HAP-1 (cell line): ENCODE measurements around the gene OLFM2.

Source experiments
- DNase-seq, 2 experiments: peaks; one replicate each; pipeline ENCODE4 v3.0.0-alpha.2; 2016 to 2020; ENCODE audit warnings: low spot score in 2 of 2
- H3K27me3 ChIP-seq: fragments of 250-450 bp; sonication (Bioruptor Pico); 2 replicates; pipeline ENCODE4 v1.5.1; 2020; ENCODE audit warnings: low read depth, mild to moderate bottlenecking, moderate library complexity
- H3K36me3 ChIP-seq: fragments of 250-450 bp; sonication (Bioruptor Pico); replicated peaks from 2 replicates; pipeline ENCODE4 v1.5.1; 2020; ENCODE audit warnings: mild to moderate bottlenecking
- H3K4me1 ChIP-seq: fragments of 250-450 bp; sonication (Bioruptor Pico); 2 replicates; pipeline ENCODE4 v1.5.1; 2020; ENCODE audit warnings: mild to moderate bottlenecking
- H3K4me3 ChIP-seq: fragments of 250-450 bp; sonication (Bioruptor Pico); 2 replicates; pipeline ENCODE4 v1.5.1; 2020; ENCODE audit warnings: mild to moderate bottlenecking, moderate library complexity
- H3K9me3 ChIP-seq: fragments of 250-450 bp; sonication (Bioruptor Pico); 2 replicates; pipeline ENCODE4 v1.5.1; 2020; ENCODE audit warnings: mild to moderate bottlenecking, moderate library complexity
- in situ Hi-C: fragments of 300-500 bp; cut with MboI; formaldehyde crosslinking; loops from 3 replicates; pipeline ENCODE4 v1.14.3; 2020; ENCODE audit warnings: low sequenced_read_pairs, inconsistent platforms, mixed read lengths

OLFM2 gene

GRCh38 chr19:9911524-9912185 is 24.7 kb downstream of the OLFM2 start:
- in situ Hi-C loops, result no loop called here
- Histone ChIP-seq H3K9me3 (no peaks in the 10 kb centered on the region), H3K27me3 (no peaks in the 10 kb centered on the region), H3K4me3 (no peak overlapping the region), H3K4me1 (peaks cover 2% of the 10 kb centered on the region; the same call in 1 of the 2 replicates), H3K36me3 (no peaks in the 10 kb centered on the region)
- no peak for DNase-seq

GRCh38 chr19:9910625-9911024 is 25.7 kb downstream of the OLFM2 start:
- DNase-seq, result no peak
- Histone ChIP-seq H3K27me3 (no peaks in the 10 kb centered on the region), H3K4me3 (no peak overlapping the region), H3K36me3 (no peaks in the 10 kb centered on the region), H3K4me1 (peaks cover 2% of the 10 kb centered on the region; the same call in 1 of the 2 replicates), H3K9me3 (no peaks in the 10 kb centered on the region)
- in situ Hi-C loops, result no loop called here

GRCh38 chr19:9909251-9909650 is 27.1 kb downstream of the OLFM2 start:
- Histone ChIP-seq H3K9me3 (no peaks in the 10 kb centered on the region), H3K36me3 (no peaks in the 10 kb centered on the region), H3K27me3 (no peaks in the 10 kb centered on the region), H3K4me1 (no peaks in the 10 kb centered on the region), H3K4me3 (no peak overlapping the region)
- in situ Hi-C loops, result no loop called here
- DNase-seq, result no peak

- Histone ChIP-seq H3K27me3 (no peaks in the 10 kb centered on the region), H3K36me3 (no peaks in the 10 kb centered on the region), H3K9me3 (no peaks in the 10 kb centered on the region), H3K4me1 (no peaks in the 10 kb centered on the region), H3K4me3 (no peak overlapping the region)
- DNase-seq, result no peak
- in situ Hi-C loops, result no loop called here
Observed at GRCh38 chr19:9906475-9907087, 29.7 kb downstream of the OLFM2 start.

- in situ Hi-C loops, result no loop called here
- Histone ChIP-seq H3K4me3 (no peak overlapping the region), H3K36me3 (no peaks in the 10 kb centered on the region), H3K27me3 (no peaks in the 10 kb centered on the region), H3K4me1 (no peaks in the 10 kb centered on the region), H3K9me3 (no peaks in the 10 kb centered on the region)
- DNase-seq, result no peak
Observed at GRCh38 chr19:9903336-9903735, 33.0 kb downstream of the OLFM2 start.

- no peak for DNase-seq
- in situ Hi-C loops, result no loop called here
- Histone ChIP-seq H3K27me3 (no peaks in the 10 kb centered on the region), H3K4me3 (no peak overlapping the region), H3K9me3 (no peaks in the 10 kb centered on the region), H3K36me3 (no peaks in the 10 kb centered on the region), H3K4me1 (no peaks in the 10 kb centered on the region)
Observed at GRCh38 chr19:9901642-9902041, 34.7 kb downstream of the OLFM2 start.

- Histone ChIP-seq H3K9me3 (no peaks in the 10 kb centered on the region), H3K27me3 (no peaks in the 10 kb centered on the region), H3K4me1 (no peaks in the 10 kb centered on the region), H3K4me3 (no peak overlapping the region), H3K36me3 (no peaks in the 10 kb centered on the region)
- in situ Hi-C loops, result no loop called here
- DNase-seq, result no peak
Observed at GRCh38 chr19:9901020-9901419, 35.3 kb downstream of the OLFM2 start.

GRCh38 chr19:9891609-9892373 is 44.5 kb downstream of the OLFM2 start:
- H3K9me3 ChIP-seq, result no peaks in the 10 kb centered on the region
- no peak overlapping the region for H3K4me3 ChIP-seq
- in situ Hi-C loops, result no loop called here
- H3K36me3 ChIP-seq, result no peaks in the 10 kb centered on the region
- H3K27me3 ChIP-seq, result no peaks in the 10 kb centered on the region
- no peaks in the 10 kb centered on the region for H3K4me1 ChIP-seq
- DNase-seq, result no peak

- in situ Hi-C loops, result no loop called here
- H3K36me3 ChIP-seq, result no peaks in the 10 kb centered on the region
- no peak overlapping the region for H3K4me3 ChIP-seq
- DNase-seq, result peak in 1 of 2 experiments; percentile 14
- H3K4me1 ChIP-seq, result peaks cover 3% of the 10 kb centered on the region; the same call in 1 of the 2 replicates
- H3K27me3 ChIP-seq, result no peaks in the 10 kb centered on the region
- no peaks in the 10 kb centered on the region for H3K9me3 ChIP-seq
Observed at GRCh38 chr19:9885077-9885552, 51.2 kb downstream of the OLFM2 start.

GRCh38 chr19:9883764-9884163 is 52.6 kb downstream of the OLFM2 start:
- Histone ChIP-seq H3K27me3 (no peaks in the 10 kb centered on the region), H3K4me1 (peaks cover 3% of the 10 kb centered on the region; the same call in 1 of the 2 replicates), H3K36me3 (no peaks in the 10 kb centered on the region), H3K9me3 (no peaks in the 10 kb centered on the region), H3K4me3 (no peak overlapping the region)
- in situ Hi-C loops, result no loop called here
- DNase-seq, result no peak

GRCh38 chr19:9883231-9883758 is 53.0 kb downstream of the OLFM2 start:
- peaks cover 3% of the 10 kb centered on the region; the same call in 1 of the 2 replicates for H3K4me1 ChIP-seq
- H3K4me3 ChIP-seq, result no peak overlapping the region
- in situ Hi-C loops, result no loop called here
- H3K36me3 ChIP-seq, result no peaks in the 10 kb centered on the region
- no peaks in the 10 kb centered on the region for H3K27me3 ChIP-seq
- no peaks in the 10 kb centered on the region for H3K9me3 ChIP-seq
- no peak for DNase-seq

GRCh38 chr19:9881720-9882119 is 54.6 kb downstream of the OLFM2 start:
- no peaks in the 10 kb centered on the region for H3K9me3 ChIP-seq
- H3K27me3 ChIP-seq, result no peaks in the 10 kb centered on the region
- peak; percentile 72 to 73 for DNase-seq
- in situ Hi-C loops, result no loop called here
- peaks cover 3% of the 10 kb centered on the region; the same call in 1 of the 2 replicates for H3K4me1 ChIP-seq
- no peaks in the 10 kb centered on the region for H3K36me3 ChIP-seq
- no peak overlapping the region for H3K4me3 ChIP-seq

GRCh38 chr19:9878511-9879196 is 57.7 kb downstream of the OLFM2 start:
- H3K36me3 ChIP-seq, result no peaks in the 10 kb centered on the region
- peaks cover 3% of the 10 kb centered on the region; the same call in 1 of the 2 replicates for H3K4me1 ChIP-seq
- no peaks in the 10 kb centered on the region for H3K27me3 ChIP-seq
- no peak overlapping the region for H3K4me3 ChIP-seq
- in situ Hi-C loops, result no loop called here
- DNase-seq, result no peak
- H3K9me3 ChIP-seq, result no peaks in the 10 kb centered on the region
